Measurements from ENCODE around the gene B9D1.
A peak's percentile ranks its signal among the peaks of the same experiment; 100 is the strongest.

The B9D1 gene

DNA sequence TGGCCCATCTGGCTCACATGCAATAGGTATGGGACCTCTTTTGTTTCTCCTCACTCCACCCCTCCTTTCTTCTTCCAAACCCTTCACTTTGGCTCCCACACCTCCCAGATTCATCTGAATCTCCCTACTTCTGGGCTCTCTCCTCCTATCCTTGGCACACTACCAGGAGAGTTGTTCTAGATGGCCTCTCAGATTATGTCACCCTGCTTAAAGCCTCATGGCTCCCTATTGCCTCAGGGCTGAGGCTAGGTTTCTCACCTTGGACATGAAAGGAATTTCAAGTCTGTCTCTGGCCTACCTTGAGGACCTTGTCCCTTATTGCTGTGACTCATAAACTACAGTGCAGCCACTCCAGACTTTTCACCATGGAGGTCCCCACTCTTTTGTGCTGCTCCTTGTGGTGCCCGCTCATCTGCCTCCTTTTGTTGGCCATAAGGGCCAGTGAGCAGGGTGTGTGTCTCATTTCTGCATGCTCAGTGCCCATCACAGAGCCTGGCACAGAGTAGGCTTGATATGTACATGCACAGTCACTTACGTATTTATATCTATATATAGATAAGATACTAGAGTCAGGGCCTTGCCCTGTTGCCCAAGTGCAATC is 25.5 kb upstream of the B9D1 start:
- H3K9me3 ChIP-seq (ENCODE audit: control insufficient read depth in 2 of 2, low read length in 2 of 2), result no peaks in the 10 kb centered on the region
- H3K27ac ChIP-seq (ENCODE audit: low read length), result peak overlapping the region; percentile 94
- H3K9ac ChIP-seq (ENCODE audit: low read length in 2 of 2), result peak overlapping the region; percentile 55 to 76
- H3K4me3 ChIP-seq (ENCODE audit: low read length in 2 of 2), result peak overlapping the region in 1 of 2 donors; percentile 35
- H3K36me3 ChIP-seq (ENCODE audit: control insufficient read depth in 2 of 2, insufficient read depth in 2 of 2, low read length in 2 of 2), result peaks cover 10 to 13% of the 10 kb centered on the region in 2 donors
- no peaks in the 10 kb centered on the region for H3K27me3 ChIP-seq (ENCODE audit: control insufficient read depth in 1 of 2, insufficient read depth in 2 of 2, low read length in 2 of 2)
- peaks cover 79% of the 10 kb centered on the region for H3K4me1 ChIP-seq (ENCODE audit: control insufficient read depth, insufficient read depth, low read length)

DNA sequence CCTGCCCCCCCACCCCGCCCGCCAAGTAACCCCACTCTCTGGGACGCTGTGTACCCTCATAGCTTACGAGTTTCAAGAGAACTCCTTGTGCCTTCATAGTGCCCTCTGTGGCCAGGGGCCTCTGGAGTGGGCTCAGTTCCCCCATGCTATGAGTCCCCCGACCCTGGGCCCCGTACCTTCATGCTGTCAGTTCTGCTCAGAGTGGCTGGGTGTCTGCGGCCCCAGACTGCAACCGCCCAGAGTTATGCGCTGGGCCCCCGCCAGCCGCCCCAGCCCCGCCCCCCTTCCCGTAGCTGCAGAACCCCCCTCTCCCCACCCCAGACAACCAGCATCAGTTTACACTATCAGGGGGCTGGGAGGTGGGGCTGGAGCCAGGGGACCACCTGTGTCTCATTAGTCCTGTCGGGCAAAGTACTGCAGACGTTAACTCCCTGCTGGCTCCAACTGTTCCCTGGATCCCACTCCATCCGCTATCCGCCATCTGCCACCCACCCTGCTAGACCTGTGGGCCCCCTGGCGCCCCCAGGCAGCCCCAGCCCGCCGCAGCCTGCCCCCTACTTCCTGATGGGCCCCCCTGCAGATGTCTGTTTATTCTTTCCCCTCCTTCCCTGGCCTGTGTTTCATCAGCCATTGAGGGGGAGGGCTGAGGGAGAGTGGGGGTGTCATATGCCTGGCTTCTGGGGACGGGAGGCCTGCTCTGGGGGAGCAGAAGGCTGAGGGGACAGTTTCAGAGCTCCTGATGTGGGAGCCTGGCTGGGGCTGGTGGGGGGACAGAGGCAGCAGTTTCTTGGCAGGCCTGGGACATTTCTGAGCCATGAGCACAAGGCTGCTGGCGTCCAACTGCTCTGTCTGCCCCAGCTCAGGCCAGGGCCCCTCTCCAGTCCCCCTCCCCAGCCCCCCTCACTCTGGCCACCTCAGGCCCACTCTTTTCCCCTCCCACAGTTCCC is 24.7 kb upstream of the B9D1 start, which contains the start of gene MFAP4:
Gene MFAP4, minus strand, starts transcription at position 217 of the 947 bp plus-strand sequence. Its CDS starts 35 bp downstream, at position 182.
- H3K4me3 ChIP-seq (ENCODE audit: low read length in 2 of 2), result peak within 1 kb of the TSS; percentile 55 to 75

DNA sequence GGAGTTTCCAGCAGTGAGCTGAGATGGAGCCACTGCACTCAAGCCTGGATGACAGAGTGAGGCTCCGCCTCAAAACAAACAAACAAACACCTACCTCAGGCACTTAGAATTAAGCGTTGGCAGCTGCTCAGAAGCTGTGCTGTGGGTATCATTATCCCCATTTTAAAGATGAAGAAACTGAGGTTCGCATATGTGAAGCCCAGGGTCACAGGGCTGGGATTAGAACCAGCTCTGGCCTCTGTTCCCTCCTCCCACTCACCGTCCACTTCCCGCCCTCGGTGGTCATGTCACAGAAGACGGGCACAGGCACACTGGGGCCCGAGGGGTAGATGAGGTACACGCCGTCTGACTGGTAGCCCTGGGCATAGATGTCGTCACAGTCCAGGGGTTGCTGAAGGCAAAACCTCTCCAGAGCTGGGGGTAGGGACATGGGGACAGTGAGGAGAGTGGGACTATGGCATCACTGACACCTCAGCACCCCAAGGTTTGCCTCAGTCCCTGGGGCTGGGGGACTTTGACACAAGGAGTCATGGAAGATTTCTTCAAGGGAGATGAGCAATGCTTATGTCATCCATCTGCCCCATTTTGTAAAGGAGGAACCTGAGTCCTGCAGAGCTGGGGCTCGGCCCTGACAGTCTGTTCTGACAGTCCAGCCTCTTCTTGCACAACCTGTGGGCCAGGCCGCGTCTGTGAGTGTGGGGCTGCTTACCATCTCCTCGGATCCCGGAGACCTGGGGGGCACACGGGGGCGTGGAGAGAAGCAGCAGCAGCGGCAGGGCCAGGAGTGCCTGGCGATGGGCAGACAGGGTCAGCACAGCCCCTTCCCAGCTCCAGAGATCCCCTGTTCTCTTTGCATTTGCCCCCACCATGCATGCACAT is 23.8 kb upstream of the B9D1 start:
- no peaks in the 10 kb centered on the region for H3K27me3 ChIP-seq (ENCODE audit: control insufficient read depth in 1 of 2, insufficient read depth in 2 of 2, low read length in 2 of 2)
- H3K27ac ChIP-seq (ENCODE audit: low read length), result peak overlapping the region; percentile 94
- peak overlapping the region; percentile 73 to 76 for H3K9ac ChIP-seq (ENCODE audit: low read length in 2 of 2)
- peaks cover 74% of the 10 kb centered on the region for H3K4me1 ChIP-seq (ENCODE audit: control insufficient read depth, insufficient read depth, low read length)
- H3K36me3 ChIP-seq (ENCODE audit: control insufficient read depth in 2 of 2, insufficient read depth in 2 of 2, low read length in 2 of 2), result peaks cover 16 to 25% of the 10 kb centered on the region in 2 donors
- peak overlapping the region; percentile 55 to 75 for H3K4me3 ChIP-seq (ENCODE audit: low read length in 2 of 2)
- no peaks in the 10 kb centered on the region for H3K9me3 ChIP-seq (ENCODE audit: control insufficient read depth in 2 of 2, low read length in 2 of 2)

More for the DNA sequence above, 24.7 kb upstream of the B9D1 start, which contains the start of gene MFAP4:
- peak within 1 kb of the TSS; percentile 94 for H3K27ac ChIP-seq (ENCODE audit: low read length)
- H3K27me3 ChIP-seq (ENCODE audit: control insufficient read depth in 1 of 2, insufficient read depth in 2 of 2, low read length in 2 of 2), result no peaks in the 10 kb centered on the region
- H3K36me3 ChIP-seq (ENCODE audit: control insufficient read depth in 2 of 2, insufficient read depth in 2 of 2, low read length in 2 of 2), result peaks cover 15 to 21% of the 10 kb centered on the region in 2 donors
- H3K9me3 ChIP-seq (ENCODE audit: control insufficient read depth in 2 of 2, low read length in 2 of 2), result no peaks in the 10 kb centered on the region
- H3K4me1 ChIP-seq (ENCODE audit: control insufficient read depth, insufficient read depth, low read length), result peaks cover 80% of the 10 kb centered on the region
- H3K9ac ChIP-seq (ENCODE audit: low read length in 2 of 2), result peak within 1 kb of the TSS; percentile 73 to 76

DNA sequence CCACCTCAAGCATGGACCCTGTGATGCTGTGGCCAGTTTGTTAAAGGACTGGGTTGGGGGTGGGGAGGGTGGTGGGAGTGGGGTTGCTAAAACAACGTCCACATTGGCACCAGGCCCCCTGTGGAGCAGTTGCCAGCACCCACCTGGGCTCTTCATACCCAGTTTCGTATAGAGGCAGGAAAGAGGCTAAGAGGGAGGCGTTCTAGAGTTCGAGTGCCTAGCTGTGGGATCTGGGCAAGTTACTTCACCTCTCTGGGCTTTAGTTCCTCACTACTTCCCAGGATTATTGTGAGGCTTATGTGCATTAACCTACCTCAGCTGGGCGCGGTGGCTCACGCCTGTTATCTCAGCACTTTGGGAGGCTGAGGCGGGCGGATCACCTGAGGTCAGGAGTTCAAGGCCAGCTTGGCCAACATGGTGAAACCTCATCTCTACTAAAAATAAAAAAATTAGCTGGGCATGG is 23.0 kb upstream of the B9D1 start:
- Histone ChIP-seq H3K4me1 (ENCODE audit: control insufficient read depth, insufficient read depth, low read length) (peaks cover 72% of the 10 kb centered on the region), H3K9me3 (ENCODE audit: control insufficient read depth in 2 of 2, low read length in 2 of 2) (no peaks in the 10 kb centered on the region), H3K36me3 (ENCODE audit: control insufficient read depth in 2 of 2, insufficient read depth in 2 of 2, low read length in 2 of 2) (peaks cover 23 to 32% of the 10 kb centered on the region in 2 donors), H3K27me3 (ENCODE audit: control insufficient read depth in 1 of 2, insufficient read depth in 2 of 2, low read length in 2 of 2) (no peaks in the 10 kb centered on the region), H3K4me3 (ENCODE audit: low read length in 2 of 2) (peak overlapping the region; percentile 54 to 75), H3K9ac (ENCODE audit: low read length in 2 of 2) (peak overlapping the region; percentile 57 to 66), H3K27ac (ENCODE audit: low read length) (peak overlapping the region; percentile 94)

DNA sequence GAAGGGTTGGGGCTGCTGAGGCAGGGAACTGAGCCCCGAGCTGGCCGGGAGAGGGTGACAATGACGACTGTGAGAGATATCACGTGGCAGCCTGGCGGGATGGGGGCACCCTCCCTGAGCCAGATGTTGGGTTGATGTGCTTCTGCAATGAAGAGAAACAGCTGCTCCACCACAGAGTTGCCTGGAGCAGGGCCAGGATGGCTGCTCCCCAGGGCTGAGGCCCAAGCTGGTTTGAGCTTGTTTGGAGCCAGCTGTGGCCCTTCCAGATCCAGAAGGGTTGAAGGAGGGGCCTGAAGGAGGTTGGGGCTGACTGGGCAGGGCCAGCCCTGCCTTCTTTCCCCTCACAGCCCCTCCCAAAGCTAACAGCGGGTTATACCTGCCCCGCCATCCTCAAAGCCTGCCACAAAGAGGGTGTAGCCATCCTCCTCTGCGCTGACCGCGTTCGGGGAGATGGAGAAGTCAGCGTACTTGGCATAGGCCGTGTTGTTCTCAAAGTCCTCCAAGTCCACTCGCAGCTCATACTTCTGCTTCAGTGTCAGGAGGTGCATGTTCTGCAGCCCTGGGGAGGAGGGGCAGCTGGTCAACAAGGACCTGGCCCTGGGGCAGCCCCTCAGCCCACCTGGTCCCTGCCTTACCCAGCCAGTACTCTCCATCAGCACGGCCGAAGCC is 22.3 kb upstream of the B9D1 start:
- Histone ChIP-seq H3K9me3 (ENCODE audit: control insufficient read depth in 2 of 2, low read length in 2 of 2) (no peaks in the 10 kb centered on the region), H3K27me3 (ENCODE audit: control insufficient read depth in 1 of 2, insufficient read depth in 2 of 2, low read length in 2 of 2) (no peaks in the 10 kb centered on the region), H3K27ac (ENCODE audit: low read length) (peak overlapping the region; percentile 94), H3K4me1 (ENCODE audit: control insufficient read depth, insufficient read depth, low read length) (peaks cover 70% of the 10 kb centered on the region), H3K4me3 (ENCODE audit: low read length in 2 of 2) (peak overlapping the region; percentile 54 to 75), H3K36me3 (ENCODE audit: control insufficient read depth in 2 of 2, insufficient read depth in 2 of 2, low read length in 2 of 2) (peaks cover 27 to 39% of the 10 kb centered on the region in 2 donors), H3K9ac (ENCODE audit: low read length in 2 of 2) (peak overlapping the region; percentile 57 to 66)

DNA sequence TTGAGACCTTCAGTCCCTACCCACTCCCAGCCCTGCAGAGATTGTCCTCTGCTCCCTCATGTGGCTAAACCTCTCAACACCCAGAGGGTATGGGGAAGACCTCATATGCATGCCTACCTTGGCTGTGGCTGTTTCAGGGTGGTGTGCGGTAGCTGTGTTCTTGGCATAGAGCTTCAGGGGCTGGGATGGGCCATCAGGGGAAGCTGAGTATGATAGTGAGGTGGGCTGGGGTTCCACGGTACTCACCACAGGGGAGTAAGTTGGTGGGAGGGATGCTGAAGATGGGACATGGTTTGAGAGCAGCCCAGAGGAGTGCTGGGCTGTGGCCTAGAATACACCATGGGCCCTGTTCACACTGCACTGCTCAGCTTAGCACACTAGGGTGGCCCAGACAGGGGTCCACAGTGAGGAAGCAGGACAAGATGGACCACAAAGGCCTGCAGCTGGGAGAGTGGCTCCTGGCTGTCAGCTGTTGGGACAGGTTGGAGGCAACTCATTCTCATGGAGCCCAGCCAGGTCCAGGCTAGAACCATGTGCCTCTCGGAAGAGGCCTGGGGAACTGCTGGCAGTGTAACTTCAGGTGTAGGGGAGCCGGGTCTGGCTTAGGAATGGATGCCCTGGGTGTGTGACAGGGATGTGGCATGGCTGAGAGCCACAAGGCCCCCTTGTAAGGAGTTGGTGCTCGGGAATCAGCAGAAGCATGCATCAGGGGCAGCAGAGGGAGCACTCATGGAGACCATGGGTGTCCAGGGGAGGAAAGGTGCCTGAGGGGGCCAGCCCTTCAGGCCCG is 21.4 kb upstream of the B9D1 start:
- peaks cover 74% of the 10 kb centered on the region for H3K4me1 ChIP-seq (ENCODE audit: control insufficient read depth, insufficient read depth, low read length)
- H3K27ac ChIP-seq (ENCODE audit: low read length), result peak overlapping the region; percentile 94
- H3K36me3 ChIP-seq (ENCODE audit: control insufficient read depth in 2 of 2, insufficient read depth in 2 of 2, low read length in 2 of 2), result peaks cover 31 to 44% of the 10 kb centered on the region in 2 donors
- H3K9ac ChIP-seq (ENCODE audit: low read length in 2 of 2), result peak overlapping the region in 1 of 2 donors; percentile 17
- H3K27me3 ChIP-seq (ENCODE audit: control insufficient read depth in 1 of 2, insufficient read depth in 2 of 2, low read length in 2 of 2), result no peaks in the 10 kb centered on the region
- no peaks in the 10 kb centered on the region for H3K9me3 ChIP-seq (ENCODE audit: control insufficient read depth in 2 of 2, low read length in 2 of 2)
- peak overlapping the region in 1 of 2 donors; percentile 75 for H3K4me3 ChIP-seq (ENCODE audit: low read length in 2 of 2)

DNA sequence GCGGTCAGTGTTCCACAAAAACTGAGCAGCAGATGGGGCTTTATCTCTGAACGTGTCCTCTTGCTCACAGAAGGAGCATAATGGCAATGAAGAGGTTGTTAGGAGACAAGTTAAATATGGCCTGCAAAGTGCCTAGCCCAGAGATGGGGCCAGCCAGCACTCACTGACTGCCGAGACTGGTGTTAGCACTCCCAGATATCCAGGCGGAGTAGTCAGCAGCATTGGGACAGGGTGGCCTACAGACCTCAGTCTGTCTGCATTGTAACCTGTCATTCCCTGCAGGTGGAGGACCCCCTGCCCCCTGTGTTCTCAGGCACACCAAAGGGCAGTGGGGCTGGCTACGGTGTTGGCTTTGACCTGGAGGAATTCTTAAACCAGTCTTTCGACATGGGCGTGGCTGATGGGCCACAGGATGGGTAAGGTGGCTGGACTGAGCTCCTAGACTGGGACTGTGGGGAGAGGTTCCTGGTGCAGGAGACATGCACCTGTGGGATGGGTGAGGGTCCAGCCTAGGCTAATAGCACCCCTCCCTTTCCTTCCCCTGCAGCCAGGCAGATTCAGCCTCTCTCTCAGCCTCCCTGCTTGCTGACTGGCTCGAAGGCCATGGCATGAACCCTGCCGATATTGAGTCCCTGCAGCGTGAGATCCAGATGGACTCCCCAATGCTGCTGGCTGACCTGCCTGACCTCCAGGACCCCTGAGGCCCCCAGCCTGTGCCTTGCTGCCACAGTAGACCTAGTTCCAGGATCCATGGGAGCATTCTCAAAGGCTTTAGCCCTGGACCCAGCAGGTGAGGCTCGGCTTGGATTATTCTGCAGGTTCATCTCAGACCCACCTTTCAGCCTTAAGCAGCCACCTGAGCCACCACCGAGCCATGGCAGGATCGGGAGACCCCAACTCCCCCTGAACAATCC is 20.3 kb upstream of the B9D1 start:
- no peaks in the 10 kb centered on the region for H3K27me3 ChIP-seq (ENCODE audit: control insufficient read depth in 1 of 2, insufficient read depth in 2 of 2, low read length in 2 of 2)
- peaks cover 66% of the 10 kb centered on the region for H3K4me1 ChIP-seq (ENCODE audit: control insufficient read depth, insufficient read depth, low read length)
- H3K4me3 ChIP-seq (ENCODE audit: low read length in 2 of 2), result peak overlapping the region in 1 of 2 donors; percentile 22
- H3K9me3 ChIP-seq (ENCODE audit: control insufficient read depth in 2 of 2, low read length in 2 of 2), result no peaks in the 10 kb centered on the region
- no peak overlapping the region for H3K9ac ChIP-seq (ENCODE audit: low read length in 2 of 2)
- H3K36me3 ChIP-seq (ENCODE audit: control insufficient read depth in 2 of 2, insufficient read depth in 2 of 2, low read length in 2 of 2), result peaks cover 31 to 44% of the 10 kb centered on the region in 2 donors
- H3K27ac ChIP-seq (ENCODE audit: low read length), result no peak overlapping the region

DNA sequence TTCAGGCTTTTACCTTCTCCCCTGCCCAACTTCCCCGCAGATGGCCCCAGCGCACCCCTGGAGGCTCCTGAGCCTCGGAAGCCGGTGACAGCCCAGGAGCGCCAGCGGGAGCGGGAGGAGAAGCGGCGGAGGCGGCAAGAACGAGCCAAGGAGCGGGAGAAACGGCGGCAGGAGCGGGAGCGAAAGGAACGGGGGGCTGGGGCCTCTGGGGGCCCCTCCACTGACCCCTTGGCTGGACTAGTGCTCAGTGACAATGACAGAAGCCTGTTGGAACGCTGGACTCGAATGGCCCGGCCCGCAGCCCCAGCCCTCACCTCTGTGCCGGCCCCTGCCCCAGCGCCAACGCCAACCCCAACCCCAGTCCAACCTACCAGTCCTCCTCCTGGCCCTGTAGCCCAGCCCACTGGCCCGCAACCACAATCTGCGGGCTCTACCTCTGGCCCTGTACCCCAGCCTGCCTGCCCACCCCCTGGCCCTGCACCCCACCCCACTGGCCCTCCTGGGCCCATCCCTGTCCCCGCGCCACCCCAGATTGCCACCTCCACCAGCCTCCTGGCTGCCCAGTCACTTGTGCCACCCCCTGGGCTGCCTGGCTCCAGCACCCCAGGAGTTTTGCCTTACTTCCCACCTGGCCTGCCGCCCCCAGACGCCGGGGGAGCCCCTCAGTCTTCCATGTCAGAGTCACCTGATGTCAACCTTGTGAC is 19.4 kb upstream of the B9D1 start:
- peaks cover 62% of the 10 kb centered on the region for H3K4me1 ChIP-seq (ENCODE audit: control insufficient read depth, insufficient read depth, low read length)
- H3K9me3 ChIP-seq (ENCODE audit: control insufficient read depth in 2 of 2, low read length in 2 of 2), result no peaks in the 10 kb centered on the region
- no peak overlapping the region for H3K9ac ChIP-seq (ENCODE audit: low read length in 2 of 2)
- H3K27me3 ChIP-seq (ENCODE audit: control insufficient read depth in 1 of 2, insufficient read depth in 2 of 2, low read length in 2 of 2), result no peaks in the 10 kb centered on the region
- H3K4me3 ChIP-seq (ENCODE audit: low read length in 2 of 2), result no peak overlapping the region
- peak overlapping the region; percentile 18 for H3K27ac ChIP-seq (ENCODE audit: low read length)
- peaks cover 31 to 44% of the 10 kb centered on the region in 2 donors for H3K36me3 ChIP-seq (ENCODE audit: control insufficient read depth in 2 of 2, insufficient read depth in 2 of 2, low read length in 2 of 2)
